Fibroblast of skin of scalp (primary cell): ENCODE measurements around the gene C4orf50.
A peak's percentile ranks its signal among the peaks of the same experiment; 100 is the strongest.

Experiments
- DNase-seq: peaks from one replicate; pipeline ENCODE4 v3.0.0-alpha.2; 2013

Gene C4orf50

GRCh38 chr4:5941601-5942000 is 76.6 kb downstream of the C4orf50 start:
- no peak for DNase-seq

DNA sequence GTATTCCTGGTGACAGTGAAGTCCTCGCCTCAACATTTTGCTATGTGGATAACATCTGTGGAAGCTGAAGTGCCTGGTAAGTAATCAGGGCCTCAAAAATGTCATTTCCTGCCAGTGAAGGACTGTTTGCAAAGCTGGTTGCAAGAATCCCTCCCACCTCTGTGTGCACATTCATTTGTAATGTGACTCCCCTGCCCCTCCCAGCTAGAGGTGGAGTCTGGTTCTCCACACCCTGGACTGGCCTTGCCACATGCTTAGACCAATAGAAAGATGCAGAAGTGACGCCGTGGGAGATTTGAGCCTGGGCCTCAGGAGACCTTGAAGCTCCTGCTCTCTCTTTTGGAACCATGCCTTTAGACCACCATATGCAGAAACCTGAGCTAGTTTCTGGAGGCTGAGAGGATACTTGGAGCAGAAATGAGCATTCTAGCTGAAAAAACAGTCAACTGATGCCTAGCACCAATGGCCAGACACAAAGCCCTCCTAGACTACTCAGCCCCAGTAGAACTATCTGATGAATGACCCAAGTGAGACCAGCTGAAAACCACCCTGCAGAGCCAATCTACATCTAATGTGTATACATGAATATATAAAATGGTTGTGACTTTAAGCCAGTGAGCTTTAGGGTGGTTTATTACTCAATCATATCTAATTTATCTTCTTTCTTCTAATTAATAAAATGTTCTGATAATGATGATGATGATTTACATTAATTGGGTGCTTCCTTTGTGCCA is 77.6 kb downstream of the C4orf50 start:
- no peak for DNase-seq

- DNase-seq, result no peak
Observed at GRCh38 chr4:5933996-5934831, 84.0 kb downstream of the C4orf50 start.

GRCh38 chr4:5933116-5933515 is 85.1 kb downstream of the C4orf50 start:
- peak; percentile 11 for DNase-seq

GRCh38 chr4:5932035-5932568 is 86.1 kb downstream of the C4orf50 start:
- DNase-seq, result no peak

GRCh38 chr4:5931526-5931925 is 86.7 kb downstream of the C4orf50 start:
- DNase-seq, result no peak

DNA sequence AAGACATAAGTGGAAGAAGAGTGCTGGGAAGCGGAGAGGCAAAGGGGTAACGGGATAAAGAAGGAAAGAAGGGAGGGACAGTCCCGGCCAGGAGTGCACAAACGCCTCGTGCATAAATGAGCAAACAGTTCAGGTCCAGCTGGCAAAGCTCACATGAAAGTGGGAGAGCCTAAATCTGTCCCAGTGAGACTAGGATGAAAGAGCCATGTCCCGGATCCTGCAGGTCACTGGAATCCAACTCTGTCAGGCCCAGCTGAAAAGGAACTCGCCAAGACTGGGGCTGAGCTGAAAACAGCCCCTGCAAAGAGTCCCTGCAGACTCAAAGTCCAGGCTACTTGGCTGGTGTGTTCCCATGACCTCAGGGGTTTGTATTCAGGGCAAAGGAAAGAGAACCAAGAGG is 87.4 kb downstream of the C4orf50 start:
- DNase-seq, result no peak

DNA sequence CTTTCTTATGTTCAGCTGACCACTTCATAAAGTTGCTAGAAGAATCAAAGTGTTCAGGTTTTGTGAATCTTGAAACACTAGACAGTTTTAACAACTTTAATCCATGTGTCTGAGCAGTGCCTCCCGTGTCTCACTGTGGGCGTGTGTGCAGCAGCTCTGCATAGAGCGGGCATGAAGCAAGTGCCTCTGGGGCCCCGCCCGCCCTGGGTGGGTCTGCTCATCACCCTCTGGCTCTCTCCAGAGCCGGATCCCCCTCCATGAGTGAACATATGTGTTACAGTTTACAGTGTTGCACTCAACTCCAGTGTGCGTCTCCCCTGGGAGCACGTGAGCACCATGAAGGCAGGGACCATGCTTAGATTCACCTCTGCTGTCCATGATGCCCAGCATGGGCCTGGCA is 87.8 kb downstream of the C4orf50 start:
- no peak for DNase-seq

- no peak for DNase-seq
Observed at GRCh38 chr4:5928844-5929420, 89.3 kb downstream of the C4orf50 start.

- DNase-seq, result no peak
Observed at GRCh38 chr4:5928274-5928673, 90.0 kb downstream of the C4orf50 start.

DNA sequence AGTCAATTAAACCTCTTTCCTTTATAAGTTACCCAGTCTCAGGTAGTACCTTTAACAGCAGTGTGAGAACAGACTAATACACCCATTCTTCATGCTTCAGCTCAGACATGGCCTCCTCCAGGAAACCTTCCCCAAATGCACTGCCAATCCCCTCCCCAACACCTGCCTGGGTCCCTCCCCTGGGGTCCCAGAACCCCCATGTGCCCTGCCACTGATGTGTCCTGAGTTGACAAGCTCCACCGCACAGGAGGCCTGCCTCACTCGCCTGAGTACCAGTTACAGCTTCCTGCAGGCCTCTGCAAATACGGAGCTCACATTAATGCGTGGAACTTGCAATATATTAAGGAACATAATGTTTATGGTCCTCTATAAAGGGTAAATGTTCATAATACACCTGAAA is 90.5 kb downstream of the C4orf50 start:
- DNase-seq, result no peak

- DNase-seq, result no peak
Observed at GRCh38 chr4:5927116-5927515, 91.1 kb downstream of the C4orf50 start.

GRCh38 chr4:5926598-5926997 is 91.6 kb downstream of the C4orf50 start:
- no peak for DNase-seq

DNA sequence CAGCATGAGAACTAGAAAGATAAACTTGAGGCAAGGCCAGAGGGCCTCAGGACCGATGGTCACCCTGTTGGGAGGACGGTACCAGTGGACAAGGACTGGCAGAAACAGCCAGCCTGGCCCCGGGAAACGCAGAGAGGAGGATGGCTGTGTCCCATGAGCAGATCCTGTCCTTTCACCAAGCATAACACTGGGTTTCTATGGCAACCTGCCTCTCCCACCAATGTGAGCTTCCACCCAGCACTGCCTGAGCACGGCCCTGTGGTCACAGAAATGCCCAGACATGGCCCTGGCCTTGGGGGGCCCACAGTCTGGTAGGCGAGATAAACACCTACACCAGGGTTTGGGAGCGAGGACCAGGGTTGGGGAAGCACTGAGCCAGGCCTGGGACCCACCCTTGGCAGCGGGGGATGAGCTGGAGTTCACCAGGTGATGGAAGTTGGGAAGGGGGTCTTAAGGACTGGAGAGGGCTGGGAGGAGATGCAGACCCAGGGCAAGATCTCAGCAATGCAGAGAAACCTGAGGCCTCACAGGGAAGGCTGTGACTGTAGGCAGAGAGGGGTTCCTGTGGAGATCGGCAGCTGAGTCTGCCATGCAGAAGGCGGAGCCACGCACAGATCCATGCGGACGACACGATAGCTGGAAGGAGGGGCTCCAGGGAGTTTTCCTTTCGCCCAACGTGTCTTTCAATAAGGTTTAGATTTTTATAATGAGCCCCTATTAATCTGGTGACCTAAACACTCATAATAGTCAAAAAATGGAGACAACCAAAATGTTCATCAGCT is 92.6 kb downstream of the C4orf50 start:
- no peak for DNase-seq

DNA sequence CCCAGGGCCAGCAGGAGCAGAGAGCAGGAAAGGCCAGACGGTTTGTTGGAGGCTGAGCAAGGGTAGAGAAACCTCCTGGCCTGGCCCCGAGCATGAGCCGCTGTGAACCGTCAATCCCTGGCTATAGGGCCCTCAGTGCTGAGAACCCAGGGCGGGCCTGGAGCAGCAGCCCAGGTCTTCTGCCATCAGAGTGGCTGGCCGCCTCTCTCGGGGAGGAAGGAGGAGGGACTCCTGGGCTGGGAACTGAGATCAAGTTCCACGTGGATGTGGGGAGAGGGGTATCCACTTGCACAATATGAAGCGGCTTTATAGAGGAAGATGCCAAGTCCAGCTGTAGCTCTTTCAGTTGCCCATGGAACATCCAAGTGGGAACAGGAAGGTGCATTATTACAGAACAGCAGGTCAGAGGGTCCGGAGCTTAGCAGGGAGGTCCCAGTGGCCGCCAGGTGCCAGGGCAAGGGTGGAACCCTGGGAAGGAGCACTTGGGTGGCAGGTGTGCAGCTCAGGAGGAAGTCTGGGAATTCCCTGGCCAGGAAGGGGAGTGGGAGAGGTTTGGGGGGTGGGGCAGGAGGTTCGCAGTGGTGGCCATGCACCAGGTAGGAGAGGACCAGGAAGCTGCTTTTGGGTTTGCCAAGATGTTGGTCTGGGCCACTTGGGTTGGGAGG is 93.6 kb downstream of the C4orf50 start:
- no peak for DNase-seq

GRCh38 chr4:5923376-5923775 is 94.9 kb downstream of the C4orf50 start:
- no peak for DNase-seq

- DNase-seq, result no peak
Observed at GRCh38 chr4:5922556-5922955, 95.7 kb downstream of the C4orf50 start.

DNA sequence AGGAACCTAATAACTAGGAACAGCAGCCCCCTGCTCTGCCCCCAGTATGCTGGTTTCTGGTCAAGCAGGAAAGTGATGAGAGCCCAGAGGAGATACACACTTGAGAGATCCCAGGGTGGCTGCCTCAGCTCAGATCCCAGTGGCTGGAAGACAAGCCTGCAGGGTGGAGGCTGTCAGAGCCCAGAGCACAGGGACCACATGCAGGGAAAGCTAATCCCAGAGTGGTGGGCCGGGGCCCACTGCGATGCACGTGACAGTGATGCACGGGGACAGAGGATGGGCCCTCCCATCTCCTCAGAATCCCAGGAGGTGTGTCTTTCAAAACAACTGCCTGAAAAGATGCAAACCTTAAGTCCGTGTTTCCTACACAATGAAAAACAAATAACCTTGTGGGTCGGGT is 96.2 kb downstream of the C4orf50 start:
- DNase-seq, result no peak

DNA sequence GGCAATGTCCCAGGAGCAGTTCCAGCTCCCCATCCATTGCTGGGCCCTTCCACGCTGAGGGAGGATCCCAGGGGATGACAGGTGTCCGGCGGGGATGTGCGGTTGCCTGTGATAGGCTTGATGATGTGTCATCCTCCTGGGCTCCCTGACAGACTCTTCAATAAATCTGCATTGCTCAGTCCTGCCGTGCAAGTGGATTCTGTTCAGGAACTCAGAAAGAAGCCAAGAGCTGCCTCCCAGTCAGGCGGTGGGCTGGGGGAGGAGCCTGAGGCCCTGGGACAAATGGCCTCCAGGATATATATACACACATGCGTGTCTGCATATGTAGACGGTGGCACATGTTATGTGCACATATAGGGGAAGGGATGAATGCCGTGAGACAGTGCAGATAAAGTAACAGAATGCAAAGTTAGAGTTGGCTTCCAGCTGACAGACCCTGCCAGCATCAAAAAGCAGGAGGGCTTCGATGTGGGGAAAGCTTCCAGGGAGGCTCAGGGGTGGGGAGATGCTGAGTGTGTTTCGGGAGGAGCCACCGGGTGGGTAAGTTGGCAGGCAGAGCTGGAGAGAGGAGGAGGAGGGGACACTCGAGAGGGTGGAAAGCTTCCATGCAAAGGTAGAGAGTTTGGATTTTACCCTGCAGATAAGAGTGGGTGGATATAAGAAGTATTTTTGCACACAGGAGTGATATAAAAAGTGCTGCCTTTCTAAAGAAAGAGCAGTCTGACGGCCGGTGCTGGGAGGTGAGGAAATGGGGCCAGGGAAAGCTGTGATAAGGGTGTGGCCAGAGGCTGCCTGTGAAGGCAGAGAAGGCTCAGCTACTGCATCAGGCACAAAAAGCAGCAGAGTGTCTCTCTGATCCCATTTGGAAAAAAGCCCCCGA is 96.9 kb downstream of the C4orf50 start:
- no peak for DNase-seq

- no peak for DNase-seq
Observed at GRCh38 chr4:5919571-5919970, 98.7 kb downstream of the C4orf50 start.

- DNase-seq, result no peak
Observed at GRCh38 chr4:5919044-5919443, 99.2 kb downstream of the C4orf50 start.
